Stimulated activated CD8-positive, alpha-beta memory T cell treated with anti-CD3 and anti-CD28 coated beads, Interleukin-12 subunit alpha, Interleukin-12 subunit beta, amount 100 ng/mL, for 24 hours (primary cell): ENCODE measurements around the gene RGPD8.
"Not testable (repeated sequence)": the region's sequence is repeated elsewhere in the genome, so short reads cannot be mapped to it uniquely, and the experiment has no call there.

ENCODE experiments used
- DNase-seq: peaks from one replicate; pipeline ENCODE4 v3.0.0-alpha.2; 2020; ENCODE audit errors: extremely low read depth

The RGPD8 gene

GRCh38 chr2:112435716-112436431, 2.4 kb upstream of the RGPD8 start:
- DNase-seq, result not testable (repeated sequence)

GRCh38 chr2:112434890-112435715, 1.7 kb upstream of the RGPD8 start:
- not testable (repeated sequence) for DNase-seq

- DNase-seq, result no peak
Measured at GRCh38 chr2:112433932-112434730, 686 bp upstream of the RGPD8 start.

- not testable (repeated sequence) for DNase-seq
Measured at GRCh38 chr2:112432735-112433479, 538 bp downstream of the RGPD8 start.

- not testable (repeated sequence) for DNase-seq
Measured at GRCh38 chr2:112432390-112432734, 1.1 kb downstream of the RGPD8 start.

GRCh38 chr2:112431587-112432295, 1.7 kb downstream of the RGPD8 start:
- DNase-seq, result not testable (repeated sequence)

GRCh38 chr2:112424553-112424952, 8.9 kb downstream of the RGPD8 start:
- not testable (repeated sequence) for DNase-seq

- not testable (repeated sequence) for DNase-seq
Measured at GRCh38 chr2:112416860-112417259, 16.6 kb downstream of the RGPD8 start.

GRCh38 chr2:112360055-112360454, 73.4 kb downstream of the RGPD8 start:
- not testable (repeated sequence) for DNase-seq

- DNase-seq, result not testable (repeated sequence)
Measured at GRCh38 chr2:112354335-112354734, 79.1 kb downstream of the RGPD8 start.

GRCh38 chr2:112352809-112353603, 80.4 kb downstream of the RGPD8 start:
- DNase-seq, result not testable (repeated sequence)

- not testable (repeated sequence) for DNase-seq
Measured at GRCh38 chr2:112352292-112352691, 81.2 kb downstream of the RGPD8 start.

- DNase-seq, result no peak
Measured at GRCh38 chr2:112345030-112346027, 88.1 kb downstream of the RGPD8 start.

- no peak for DNase-seq
Measured at GRCh38 chr2:112343827-112344585, 89.4 kb downstream of the RGPD8 start.

GRCh38 chr2:112342067-112342550, 91.3 kb downstream of the RGPD8 start:
- DNase-seq, result no peak

- no peak for DNase-seq
Measured at GRCh38 chr2:112340475-112341267, 92.8 kb downstream of the RGPD8 start.

GRCh38 chr2:112339986-112340385, 93.5 kb downstream of the RGPD8 start:
- no peak for DNase-seq
